A549 (cell line): ENCODE data around the gene MBD3.

Source experiments
- CTCF ChIP-seq: fragments of >200 bp; sonication (Bioruptor Twin); formaldehyde crosslinking; IDR thresholded peaks from 3 replicates; pipeline ENCODE4 v1.5.1; 2016
- JUN ChIP-seq, 2 experiments: fragments of >200 bp; sonication (Bioruptor Twin); formaldehyde crosslinking; IDR thresholded peaks; 2 replicates in 1 of 2; 3 replicates in 1 of 2; pipeline ENCODE4 v1.6.1; 2016 to 2017
- MAX ChIP-seq: IDR thresholded peaks from 2 replicates; pipeline ENCODE4 v1.6.1; 2012

GRCh38 chr19:1621021-1621420, 28.4 kb upstream of the MBD3 start:
- TF ChIP-seq JUN (IDR thresholded peaks at IDR 0.05) (no peak), MAX (no peak), CTCF (no peak)
